Measurements from ENCODE around the gene OR4N2.
"Not testable (repeated sequence)": the region's sequence is repeated elsewhere in the genome, so short reads cannot be mapped to it uniquely, and the experiment has no call there.

Gene OR4N2

GRCh38 chr14:19803470-19803869 is at the start of gene OR4N2:
OR4N2 (plus strand) TSS chr14:19803770; CDS start chr14:19827449, 23,679 bp downstream.
- not testable (repeated sequence) for DNase-seq

GRCh38 chr14:19754172-19754571 is 49.4 kb upstream of the OR4N2 start:
- DNase-seq: no peak

GRCh38 chr14:19771491-19771890 is 32.1 kb upstream of the OR4N2 start:
- not testable (repeated sequence) for DNase-seq

GRCh38 chr14:19771895-19772430 is 31.6 kb upstream of the OR4N2 start:
- DNase-seq: no peak

GRCh38 chr14:19772454-19772853 is 31.1 kb upstream of the OR4N2 start:
- not testable (repeated sequence) for DNase-seq

- DNase-seq: not testable (repeated sequence)
These were observed 30.4 kb upstream of the OR4N2 start, which contains the start of gene OR4M1 for GRCh38 chr14:19773204-19773603. OR4M1 (plus strand) TSS chr14:19773504; CDS start chr14:19780323, 6,819 bp downstream.

GRCh38 chr14:19775587-19775986 is 28.0 kb upstream of the OR4N2 start:
- no peak for DNase-seq

- not testable (repeated sequence) for DNase-seq
These were observed 17.7 kb upstream of the OR4N2 start for GRCh38 chr14:19785848-19786247.

- DNase-seq: not testable (repeated sequence)
These were observed 16.3 kb upstream of the OR4N2 start for GRCh38 chr14:19787318-19787717.

- DNase-seq: not testable (repeated sequence)
These were observed 15.4 kb upstream of the OR4N2 start for GRCh38 chr14:19788150-19788549.

- DNase-seq: peak; percentile 3
These were observed 7.0 kb upstream of the OR4N2 start for GRCh38 chr14:19796520-19797108.

GRCh38 chr14:19799880-19800279 is 3.7 kb upstream of the OR4N2 start:
- DNase-seq: no peak

- no peak for DNase-seq
These were observed 3.1 kb upstream of the OR4N2 start for GRCh38 chr14:19800282-19801117.

GRCh38 chr14:19801118-19801464 is 2.5 kb upstream of the OR4N2 start:
- DNase-seq: no peak

- not testable (repeated sequence) for DNase-seq
These were observed 9.8 kb downstream of the OR4N2 start for GRCh38 chr14:19813171-19813920.

GRCh38 chr14:19819879-19820278 is 16.3 kb downstream of the OR4N2 start:
- DNase-seq: not testable (repeated sequence)

GRCh38 chr14:19821016-19821415 is 17.4 kb downstream of the OR4N2 start:
- not testable (repeated sequence) for DNase-seq

- DNase-seq: no peak
These were observed 19.6 kb downstream of the OR4N2 start for GRCh38 chr14:19823178-19823577.

- no peak for DNase-seq
These were observed 20.2 kb downstream of the OR4N2 start for GRCh38 chr14:19823765-19824164.

GRCh38 chr14:19827626-19828244 is 24.2 kb downstream of the OR4N2 start:
- not testable (repeated sequence) for DNase-seq

- DNase-seq: no peak
These were observed 24.7 kb downstream of the OR4N2 start for GRCh38 chr14:19828314-19828713.

GRCh38 chr14:19834203-19834848 is 30.8 kb downstream of the OR4N2 start:
- DNase-seq: not testable (repeated sequence)

Measured in DMS53 (cell line).